Measurements from ENCODE around the gene MTMR3.

- TF ChIP-seq GATA2 (IDR thresholded peaks at IDR 0.05; ENCODE audit: low read depth, low read length) (no peak), GATA3 (IDR thresholded peaks at IDR 0.05; ENCODE audit: low read depth, low read length) (no peak)
These were observed 144.2 kb downstream of the MTMR3 start for GRCh38 chr22:30027169-30027568.

All from SH-SY5Y (cell line).